ENCODE data around the gene LRRC38. TPM values are rescaled to one million over a fixed set of nuclear protein-coding genes. Genes with fewer than 3 reads are reported as not detected.
A peak's percentile ranks its signal among the peaks of the same experiment; 100 is the strongest.

Gene LRRC38
- total and polyA plus RNA-seq, 2 of the 8 experiments (the other 6 are each of a cell fraction or from before 2014, with no cell fraction given), result 0.17 to 0.63 TPM

DNA sequence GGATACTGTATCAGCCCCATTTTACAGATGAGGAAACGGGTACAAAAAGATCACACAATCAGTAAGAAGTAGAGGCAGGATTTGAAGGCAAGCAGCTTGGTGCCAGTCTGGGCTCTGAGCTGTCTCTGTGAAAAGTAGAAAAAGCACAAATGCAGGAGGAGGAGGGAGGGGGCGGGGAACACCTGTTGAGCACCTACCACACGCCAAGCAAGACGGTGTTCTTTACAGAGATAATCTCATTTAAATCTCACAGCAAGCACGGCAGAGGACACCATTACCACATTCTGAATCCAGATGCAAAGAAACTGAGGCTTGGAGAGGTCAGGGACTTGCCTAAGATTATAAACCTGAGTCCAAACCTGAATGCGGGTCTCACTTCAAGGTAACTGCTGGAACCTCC, 3.3 kb downstream of the LRRC38 start:
- POLR2A ChIA-PET (ENCODE audit: partially characterized antibody), result interaction anchor here (0.6 kb wide), 1 partner anchor 94 kb away, joined by 3 read pairs; no protein-coding TSS in a partner anchor
- H2BK20ac ChIP-seq (ENCODE audit: low read length), result no peak overlapping the region
- CTCF ChIA-PET (ENCODE audit: partially characterized antibody), result interaction anchor here (0.6 kb wide), 1 partner anchor 225 kb away, joined by 3 read pairs; no protein-coding TSS in a partner anchor

More for the DNA sequence above, 3.3 kb downstream of the LRRC38 start:
- H3K4me3 ChIP-seq (ENCODE audit: extremely low read depth in 1 of 4, insufficient read depth in 2 of 4, low read depth in 3 of 4, low read length in 4 of 4), result no peak overlapping the region
- no peaks in the 10 kb centered on the region for H3K79me1 ChIP-seq (ENCODE audit: low read depth, low read length)
- H3K14ac ChIP-seq (ENCODE audit: insufficient read length), result no peak overlapping the region
- H4K8ac ChIP-seq (ENCODE audit: extremely low read depth, insufficient read depth, low read length), result no peak overlapping the region
- no peaks in the 10 kb centered on the region for H3K79me2 ChIP-seq (ENCODE audit: control insufficient read depth in 1 of 2, insufficient read depth in 2 of 2, low read length in 2 of 2)
- H3K9me3 ChIP-seq (ENCODE audit: insufficient read depth in 2 of 2, low read depth in 1 of 2, low read length in 1 of 2), result no peaks in the 10 kb centered on the region
- H2BK12ac ChIP-seq (ENCODE audit: low read depth, low read length), result 0 out of 2 replicates have a peak overlapping the region, but pooled peaks have one; percentile 50
- H2BK15ac ChIP-seq (ENCODE audit: low read length), result peak overlapping the region; percentile 81; the same call in 1 of the 2 replicates
- H3K4me2 ChIP-seq (ENCODE audit: insufficient read depth in 1 of 2, low read depth in 2 of 2, low read length in 2 of 2), result no peak overlapping the region
- H3K23ac ChIP-seq (ENCODE audit: insufficient read length), result no peak overlapping the region
- no peak overlapping the region for H4K5ac ChIP-seq (ENCODE audit: insufficient read length, low read depth, low read length)
- H2AFZ ChIP-seq (ENCODE audit: low read length), result no peak overlapping the region
- DNase-seq (ENCODE audit: low read depth in 1 of 2, low spot score in 2 of 2) (no peak), FAIRE-seq (no peak)
- H3K4me1 ChIP-seq (replicated peaks in 1 of 4; ENCODE audit: control insufficient read depth in 3 of 4, insufficient read depth in 4 of 4, low read length in 3 of 4), result peaks cover 0 to 12% (median 4%) of the 10 kb centered on the region in 4 experiments; a peak in 4 of 7 replicates
- H3K23me2 ChIP-seq (ENCODE audit: low read depth, low read length), result peaks cover 6% of the 10 kb centered on the region
- H3K18ac ChIP-seq (ENCODE audit: extremely low read depth, low read length), result no peak overlapping the region; the same call in 1 of the 2 replicates
- no peak overlapping the region for H2BK120ac ChIP-seq (replicated peaks; ENCODE audit: low read depth, low read length)
- no peak overlapping the region for H2AK5ac ChIP-seq (ENCODE audit: low read depth, low read length)
- no peak overlapping the region for H3K56ac ChIP-seq (replicated peaks; ENCODE audit: insufficient read length, low read depth, low read length)
- H4K91ac ChIP-seq (replicated peaks; ENCODE audit: insufficient read length, low read length), result no peak overlapping the region
- no peak overlapping the region for H2BK5ac ChIP-seq (ENCODE audit: low read depth, low read length)
- WGBS, 2 experiments (ENCODE audit: extremely low coverage in 1 of 2, insufficient coverage in 1 of 2, insufficient read length in 1 of 2, insufficient replicate concordance in 2 of 2, low coverage in 1 of 2, low lambda C conversion rate in 2 of 2, missing lambda C conversion rate in 1 of 2), result 61% methylated on average over 6 of the region's 6 CpGs; no CpG with 5 or more reads in 1 of the 2 experiments
- no peak overlapping the region for H3K9ac ChIP-seq (replicated peaks in 1 of 4; ENCODE audit: extremely low read depth in 1 of 4, low read depth in 3 of 4, low read length in 3 of 4)
- peaks cover 27 to 56% (median 50%) of the 10 kb centered on the region in 4 experiments for H3K27me3 ChIP-seq (replicated peaks in 1 of 4; ENCODE audit: control insufficient read depth in 3 of 4, extremely low read depth in 1 of 4, insufficient read depth in 3 of 4, low read length in 3 of 4)
- no peak overlapping the region for H3K27ac ChIP-seq (ENCODE audit: low read depth, low read length)
- H3K4ac ChIP-seq (replicated peaks; ENCODE audit: insufficient read length, low read depth, low read length), result no peak overlapping the region
- H3K36me3 ChIP-seq (ENCODE audit: control insufficient read depth in 2 of 4, insufficient read depth in 4 of 4, low read length in 3 of 4), result no peaks in the 10 kb centered on the region
- H4K20me1 ChIP-seq (replicated peaks in 1 of 2; ENCODE audit: control insufficient read depth in 1 of 2, insufficient read depth in 2 of 2, low read length in 2 of 2), result peaks cover 0 to 5% of the 10 kb centered on the region in 2 experiments
